ENCODE results near the gene TENM3. TPM values are rescaled to one million over a fixed set of nuclear protein-coding genes. Genes with fewer than 3 reads are reported as not detected.

TENM3 gene
- total and polyA plus RNA-seq, 10 of the 15 experiments (the other 5 are each of a cell fraction or from before 2014, with no cell fraction given), result 0.01 to 1.7 (median 0.08) TPM; not detected in 2

DNA sequence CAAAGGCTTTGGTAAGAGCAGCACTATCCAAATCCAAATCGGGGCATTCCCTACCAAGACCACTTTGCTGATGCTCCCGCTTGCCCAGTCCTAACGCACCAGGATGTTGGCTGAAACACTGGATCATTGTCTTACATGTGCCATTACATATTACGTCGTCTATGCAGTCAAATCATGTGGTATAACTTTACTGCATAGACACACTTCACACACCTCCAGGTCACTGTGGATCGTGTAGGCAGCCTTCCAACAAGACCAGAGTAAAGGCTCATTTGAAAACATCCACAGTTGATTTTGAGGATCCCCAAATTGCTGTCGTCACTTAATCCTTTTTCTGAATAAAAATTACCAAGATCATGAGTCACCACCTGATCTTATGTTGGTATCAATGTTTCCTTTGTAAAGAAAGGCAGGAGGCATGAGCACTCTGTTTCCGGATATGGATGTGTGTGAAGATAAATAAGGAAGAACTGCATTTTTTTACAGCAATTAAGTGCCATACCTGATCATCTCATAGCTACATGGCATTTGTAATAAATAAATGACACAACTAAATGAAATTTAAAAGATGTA, 18.5 kb downstream of the TENM3 start:
- Histone ChIP-seq H3K9me3 (replicated peaks; ENCODE audit: control insufficient read depth, insufficient read depth, low read length) (no peaks in the 10 kb centered on the region), H3K4me3 (no peak overlapping the region), H3K27ac (ENCODE audit: control insufficient read depth, insufficient read depth) (no peak overlapping the region), H3K79me2 (ENCODE audit: control insufficient read depth, insufficient read depth, low read length) (no peaks in the 10 kb centered on the region), H3K36me3 (ENCODE audit: control insufficient read depth in 2 of 2, insufficient read depth in 2 of 2, low read length in 1 of 2) (no peaks in the 10 kb centered on the region), H2AFZ (ENCODE audit: control insufficient read depth, low read depth, low read length) (no peak overlapping the region), H3K9ac (ENCODE audit: control insufficient read depth, insufficient read depth, low read length) (no peak overlapping the region), H4K20me1 (ENCODE audit: control insufficient read depth, insufficient read depth) (no peaks in the 10 kb centered on the region), H3K4me1 (ENCODE audit: control insufficient read depth, insufficient read depth, low read length) (no peaks in the 10 kb centered on the region), H3K4me2 (ENCODE audit: control insufficient read depth, insufficient read depth) (no peak overlapping the region), H3K27me3 (replicated peaks in 1 of 2; ENCODE audit: control insufficient read depth in 2 of 2, insufficient read depth in 2 of 2, low read length in 1 of 2) (no peaks in the 10 kb centered on the region)
- no peak for TF ChIP-seq SREBF2 (IDR thresholded peaks at IDR 0.05; ENCODE audit: low read length)
- TF ChIP-seq TAF1 (IDR thresholded peaks at IDR 0.05; ENCODE audit: borderline replicate concordance, low read depth, low read length), result no peak
- no peak for TF ChIP-seq ESRRA (IDR thresholded peaks at IDR 0.05; ENCODE audit: low read length)
- TF ChIP-seq WRNIP1 (IDR thresholded peaks at IDR 0.05; ENCODE audit: borderline replicate concordance, low read depth, low read length), result no peak
- TF ChIP-seq SIX5 (IDR thresholded peaks at IDR 0.05; ENCODE audit: low read depth, low read length, severe bottlenecking), result no peak
- no peak for TF ChIP-seq NFIC (IDR thresholded peaks at IDR 0.05; ENCODE audit: low read depth, low read length)
- TF ChIP-seq, protein P1, sequence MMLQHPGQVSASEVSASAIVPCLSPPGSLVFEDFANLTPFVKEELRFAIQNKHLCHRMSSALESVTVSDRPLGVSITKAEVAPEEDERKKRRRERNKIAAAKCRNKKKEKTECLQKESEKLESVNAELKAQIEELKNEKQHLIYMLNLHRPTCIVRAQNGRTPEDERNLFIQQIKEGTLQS (IDR thresholded peaks at IDR 0.05; ENCODE audit: borderline replicate concordance, extremely low read depth, low read depth, low read length), result no peak
- no peak for TF ChIP-seq SRF (IDR thresholded peaks at IDR 0.05; ENCODE audit: low read depth in 2 of 2, low read length in 2 of 2)
- ChIA-PET POLR2A (no interaction called here), SMC1A (ENCODE audit: uncharacterized antibody, unreplicated experiment) (no interaction called here), CTCF (interaction anchor here (0.6 kb wide), 2 partner anchors 65 to 205 kb away, joined by 3 to 6 read pairs; no protein-coding TSS in a partner anchor), RAD21 (ENCODE audit: unreplicated experiment) (no interaction called here)
- intact Hi-C loops (cut with micrococcal nuclease; ENCODE audit: unreplicated experiment) (no loop called here), in situ Hi-C loops (cut with MboI) (no loop called here)
- ATAC-seq (no peak), DNase-seq (ENCODE audit: low read depth, low spot score) (no peak), FAIRE-seq (no peak)
- BruUV-seq (replicated peaks), result no TSS peak
- 53% methylated on average over 8 of the region's 8 CpGs for WGBS (ENCODE audit: insufficient coverage, insufficient replicate concordance, low lambda C conversion rate, missing lambda C conversion rate)

DNA sequence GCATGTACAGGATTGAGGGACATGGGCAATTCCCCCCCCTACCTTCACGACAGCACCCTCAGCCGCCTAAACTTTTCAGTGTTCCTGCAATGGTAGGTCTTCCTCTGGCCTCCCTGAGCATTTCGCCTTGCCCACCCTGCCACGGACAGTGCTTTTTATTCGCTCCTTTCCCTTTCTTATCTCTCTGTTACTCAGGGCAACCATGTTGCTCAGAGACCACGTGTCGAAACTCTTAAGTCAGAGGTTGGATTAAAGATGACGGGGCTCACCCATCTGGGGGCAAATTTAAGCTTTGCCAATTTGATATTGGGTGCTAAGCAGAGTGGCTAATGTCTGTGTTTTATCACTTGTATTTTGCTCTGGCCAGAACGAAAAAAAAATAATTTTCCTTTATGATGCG, 20.4 kb downstream of the TENM3 start:
- WGBS (ENCODE audit: insufficient coverage, insufficient replicate concordance, low lambda C conversion rate, missing lambda C conversion rate), result 40% methylated on average over 10 of the region's 10 CpGs
- POLR2A ChIA-PET, result no interaction called here
- Histone ChIP-seq H3K4me1 (ENCODE audit: control insufficient read depth, insufficient read depth, low read length) (no peaks in the 10 kb centered on the region), H3K79me2 (ENCODE audit: control insufficient read depth, insufficient read depth, low read length) (no peaks in the 10 kb centered on the region), H3K9ac (ENCODE audit: control insufficient read depth, insufficient read depth, low read length) (no peak overlapping the region), H3K36me3 (ENCODE audit: control insufficient read depth in 2 of 2, insufficient read depth in 2 of 2, low read length in 1 of 2) (no peaks in the 10 kb centered on the region), H3K4me2 (ENCODE audit: control insufficient read depth, insufficient read depth) (no peak overlapping the region), H3K9me3 (replicated peaks; ENCODE audit: control insufficient read depth, insufficient read depth, low read length) (no peaks in the 10 kb centered on the region), H2AFZ (ENCODE audit: control insufficient read depth, low read depth, low read length) (no peak overlapping the region), H3K27ac (ENCODE audit: control insufficient read depth, insufficient read depth) (no peak overlapping the region), H3K27me3 (replicated peaks in 1 of 2; ENCODE audit: control insufficient read depth in 2 of 2, insufficient read depth in 2 of 2, low read length in 1 of 2) (no peaks in the 10 kb centered on the region), H4K20me1 (ENCODE audit: control insufficient read depth, insufficient read depth) (no peaks in the 10 kb centered on the region), H3K4me3 (no peak overlapping the region)
- no peak for TF ChIP-seq KAT2A (conservative IDR thresholded peaks at IDR 0.05; ENCODE audit: control insufficient read depth, low read depth, low read length)
- no peak for TF ChIP-seq ASH2L (IDR thresholded peaks at IDR 0.05; ENCODE audit: borderline replicate concordance, low read depth)
- TF ChIP-seq ZNF274 (IDR thresholded peaks at IDR 0.05; ENCODE audit: insufficient read depth, insufficient read length), result no peak
- TF ChIP-seq TCF7 (IDR thresholded peaks at IDR 0.05; ENCODE audit: borderline replicate concordance), result no peak
- TF ChIP-seq SP1 (IDR thresholded peaks at IDR 0.05; ENCODE audit: low read depth, low read length), result no peak
- TF ChIP-seq, protein P2, sequence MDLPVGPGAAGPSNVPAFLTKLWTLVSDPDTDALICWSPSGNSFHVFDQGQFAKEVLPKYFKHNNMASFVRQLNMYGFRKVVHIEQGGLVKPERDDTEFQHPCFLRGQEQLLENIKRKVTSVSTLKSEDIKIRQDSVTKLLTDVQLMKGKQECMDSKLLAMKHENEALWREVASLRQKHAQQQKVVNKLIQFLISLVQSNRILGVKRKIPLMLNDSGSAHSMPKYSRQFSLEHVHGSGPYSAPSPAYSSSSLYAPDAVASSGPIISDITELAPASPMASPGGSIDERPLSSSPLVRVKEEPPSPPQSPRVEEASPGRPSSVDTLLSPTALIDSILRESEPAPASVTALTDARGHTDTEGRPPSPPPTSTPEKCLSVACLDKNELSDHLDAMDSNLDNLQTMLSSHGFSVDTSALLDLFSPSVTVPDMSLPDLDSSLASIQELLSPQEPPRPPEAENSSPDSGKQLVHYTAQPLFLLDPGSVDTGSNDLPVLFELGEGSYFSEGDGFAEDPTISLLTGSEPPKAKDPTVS (IDR thresholded peaks at IDR 0.05; ENCODE audit: low read depth, low read length), result no peak
- TF ChIP-seq, protein P3, sequence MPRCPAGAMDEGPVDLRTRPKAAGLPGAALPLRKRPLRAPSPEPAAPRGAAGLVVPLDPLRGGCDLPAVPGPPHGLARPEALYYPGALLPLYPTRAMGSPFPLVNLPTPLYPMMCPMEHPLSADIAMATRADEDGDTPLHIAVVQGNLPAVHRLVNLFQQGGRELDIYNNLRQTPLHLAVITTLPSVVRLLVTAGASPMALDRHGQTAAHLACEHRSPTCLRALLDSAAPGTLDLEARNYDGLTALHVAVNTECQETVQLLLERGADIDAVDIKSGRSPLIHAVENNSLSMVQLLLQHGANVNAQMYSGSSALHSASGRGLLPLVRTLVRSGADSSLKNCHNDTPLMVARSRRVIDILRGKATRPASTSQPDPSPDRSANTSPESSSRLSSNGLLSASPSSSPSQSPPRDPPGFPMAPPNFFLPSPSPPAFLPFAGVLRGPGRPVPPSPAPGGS (IDR thresholded peaks at IDR 0.05; ENCODE audit: borderline replicate concordance, insufficient read depth, low read depth, low read length, poor library complexity, severe bottlenecking), result no peak
- RAD21 ChIA-PET (ENCODE audit: unreplicated experiment), result no interaction called here
- DNase-seq (ENCODE audit: low read depth, low spot score), result no peak
- ATAC-seq, result no peak
- no peak for FAIRE-seq
- no TSS peak for BruUV-seq (replicated peaks)
- SMC1A ChIA-PET (ENCODE audit: uncharacterized antibody, unreplicated experiment), result no interaction called here
- CTCF ChIA-PET, result no interaction called here
- intact Hi-C loops (cut with micrococcal nuclease; ENCODE audit: unreplicated experiment) (no loop called here), in situ Hi-C loops (cut with MboI) (no loop called here)

All from GM12878 (cell line).